Neural crest cell (in vitro differentiated cells): ENCODE measurements around the gene ABCA8. TPM values are rescaled to one million over a fixed set of nuclear protein-coding genes. Genes with fewer than 3 reads are reported as not detected.
"Not testable (repeated sequence)": the region's sequence is repeated elsewhere in the genome, so short reads cannot be mapped to it uniquely, and the experiment has no call there.

Experiments
- DNase-seq: peaks from one replicate; pipeline ENCODE4 v3.0.0; 2021; ENCODE audit warnings: low read depth, mixed read lengths, low spot score
- H3K27ac Mint-ChIP-seq: one replicate; pipeline ENCODE4 v1.8.0; 2021; ENCODE audit warnings: mild to moderate bottlenecking, mixed read lengths; ENCODE audit not compliant: unreplicated experiment
- H3K27me3 Mint-ChIP-seq: 2 replicates; pipeline ENCODE4 v1.8.0; 2021; ENCODE audit warnings: low read depth, mild to moderate bottlenecking, mixed read lengths
- H3K36me3 Mint-ChIP-seq: 2 replicates; pipeline ENCODE4 v1.8.0; 2021; ENCODE audit warnings: low read depth, mild to moderate bottlenecking, mixed read lengths
- H3K4me1 Mint-ChIP-seq: 2 replicates; pipeline ENCODE4 v1.8.0; 2021; ENCODE audit warnings: mixed read lengths
- H3K4me3 Mint-ChIP-seq: one replicate; pipeline ENCODE4 v1.8.0; 2021; ENCODE audit warnings: mild to moderate bottlenecking, mixed read lengths
- H3K9me3 Mint-ChIP-seq: 2 replicates; pipeline ENCODE4 v1.8.0; 2021; ENCODE audit warnings: mixed read lengths
- CTCF ChIP-seq: fragments of 200-600 bp; sonication (generic); conservative IDR thresholded peaks from 2 replicates; pipeline ENCODE4 v1.5.0; 2021; ENCODE audit warnings: antibody characterized with exemption, mild to moderate bottlenecking
- total RNA-seq: library from RNA; stranded (reverse); gene quantifications from 2 replicates; pipeline ENCODE4 v1.2.1, GENCODE V29; 2021

Gene ABCA8
- total RNA-seq, 1 donor from 2014 or later, result 12.1 TPM

GRCh38 chr17:68973098-68973846 lies 18.1 kb upstream of the ABCA8 start:
- TF ChIP-seq CTCF, result no peak
- no peaks in the 10 kb centered on the region for H3K27me3 Mint-ChIP-seq
- peaks cover 21% of the 10 kb centered on the region for H3K4me1 Mint-ChIP-seq
- no peak overlapping the region for H3K27ac Mint-ChIP-seq
- peaks cover 11% of the 10 kb centered on the region for H3K9me3 Mint-ChIP-seq
- H3K36me3 Mint-ChIP-seq, result peaks cover 8% of the 10 kb centered on the region
- DNase-seq, result no peak
- no peak overlapping the region for H3K4me3 Mint-ChIP-seq

- peak; percentile 14 for DNase-seq
- H3K4me1 Mint-ChIP-seq, result peaks cover 21% of the 10 kb centered on the region
- H3K27ac Mint-ChIP-seq, result no peak overlapping the region
- H3K9me3 Mint-ChIP-seq, result peaks cover 7% of the 10 kb centered on the region
- TF ChIP-seq CTCF, result peak; percentile 74
- H3K4me3 Mint-ChIP-seq, result no peak overlapping the region
- peaks cover 6% of the 10 kb centered on the region for H3K36me3 Mint-ChIP-seq
- no peaks in the 10 kb centered on the region for H3K27me3 Mint-ChIP-seq
Measured at GRCh38 chr17:68972119-68972704, 17.0 kb upstream of the ABCA8 start.

GRCh38 chr17:68969101-68969500 lies 13.9 kb upstream of the ABCA8 start:
- Mint-ChIP-seq H3K36me3 (no peaks in the 10 kb centered on the region), H3K4me1 (peaks cover 21% of the 10 kb centered on the region), H3K27me3 (no peaks in the 10 kb centered on the region), H3K27ac (no peak overlapping the region), H3K9me3 (peaks cover 11% of the 10 kb centered on the region), H3K4me3 (no peak overlapping the region)
- TF ChIP-seq CTCF, result no peak
- no peak for DNase-seq

GRCh38 chr17:68963958-68964357 lies 8.8 kb upstream of the ABCA8 start:
- H3K4me1 Mint-ChIP-seq, result peaks cover 1% of the 10 kb centered on the region
- no peaks in the 10 kb centered on the region for H3K27me3 Mint-ChIP-seq
- H3K27ac Mint-ChIP-seq, result no peak overlapping the region
- H3K9me3 Mint-ChIP-seq, result peaks cover 13% of the 10 kb centered on the region
- no peaks in the 10 kb centered on the region for H3K36me3 Mint-ChIP-seq
- no peak for DNase-seq
- TF ChIP-seq CTCF, result no peak
- no peak overlapping the region for H3K4me3 Mint-ChIP-seq

- no peak for DNase-seq
- Mint-ChIP-seq H3K9me3 (peaks cover 7% of the 10 kb centered on the region), H3K27ac (no peak overlapping the region)
Measured at GRCh38 chr17:68961214-68961882, 6.2 kb upstream of the ABCA8 start.

GRCh38 chr17:68959117-68959516 lies 3.9 kb upstream of the ABCA8 start:
- H3K27ac Mint-ChIP-seq, H3K36me3 Mint-ChIP-seq, H3K27me3 Mint-ChIP-seq, H3K9me3 Mint-ChIP-seq, H3K4me1 Mint-ChIP-seq, DNase-seq, H3K4me3 Mint-ChIP-seq: not testable (repeated sequence)

More at GRCh38 chr17:68961214-68961882, 6.2 kb upstream of the ABCA8 start:
- no peak overlapping the region for H3K4me3 Mint-ChIP-seq
- no peaks in the 10 kb centered on the region for H3K4me1 Mint-ChIP-seq
- no peak for TF ChIP-seq CTCF
- no peaks in the 10 kb centered on the region for H3K27me3 Mint-ChIP-seq
- no peaks in the 10 kb centered on the region for H3K36me3 Mint-ChIP-seq
